Nucleus accumbens (tissue), 56 donors: ENCODE data around the gene TLE2.
A peak's percentile ranks its signal among the peaks of the same experiment; 100 is the strongest.
"Not testable (repeated sequence)": the region's sequence is repeated elsewhere in the genome, so short reads cannot be mapped to it uniquely, and the experiment has no call there.

ENCODE experiments used
- DNase-seq, 56 donors: peaks; one replicate each; lab custom pipeline; 2025; lab: John Stamatoyannopoulos, UW

Gene TLE2

GRCh38 chr19:2988568-2988967 lies 40.5 kb downstream of the TLE2 start:
- no peak for DNase-seq

DNA sequence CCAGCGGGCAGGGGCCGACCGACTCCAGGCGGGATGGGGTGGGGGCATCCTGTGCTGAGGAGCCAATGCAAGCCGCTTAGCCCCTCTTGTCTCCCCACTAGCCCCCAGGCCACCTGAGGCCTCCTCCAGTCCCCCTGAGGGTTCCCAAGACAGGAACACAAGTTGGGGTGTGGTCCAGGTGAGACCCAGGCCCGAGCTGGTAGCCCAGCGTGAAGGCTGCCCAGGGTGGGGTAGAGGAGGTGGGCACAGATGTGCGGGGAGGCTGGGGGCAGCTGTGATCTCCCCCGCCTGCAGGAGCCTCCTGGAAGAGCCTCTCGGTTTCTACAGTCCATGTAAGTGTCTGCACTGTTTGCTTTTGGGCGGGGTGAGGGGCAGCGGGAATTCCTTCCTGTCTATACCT lies 41.3 kb downstream of the TLE2 start:
- no peak for DNase-seq

DNA sequence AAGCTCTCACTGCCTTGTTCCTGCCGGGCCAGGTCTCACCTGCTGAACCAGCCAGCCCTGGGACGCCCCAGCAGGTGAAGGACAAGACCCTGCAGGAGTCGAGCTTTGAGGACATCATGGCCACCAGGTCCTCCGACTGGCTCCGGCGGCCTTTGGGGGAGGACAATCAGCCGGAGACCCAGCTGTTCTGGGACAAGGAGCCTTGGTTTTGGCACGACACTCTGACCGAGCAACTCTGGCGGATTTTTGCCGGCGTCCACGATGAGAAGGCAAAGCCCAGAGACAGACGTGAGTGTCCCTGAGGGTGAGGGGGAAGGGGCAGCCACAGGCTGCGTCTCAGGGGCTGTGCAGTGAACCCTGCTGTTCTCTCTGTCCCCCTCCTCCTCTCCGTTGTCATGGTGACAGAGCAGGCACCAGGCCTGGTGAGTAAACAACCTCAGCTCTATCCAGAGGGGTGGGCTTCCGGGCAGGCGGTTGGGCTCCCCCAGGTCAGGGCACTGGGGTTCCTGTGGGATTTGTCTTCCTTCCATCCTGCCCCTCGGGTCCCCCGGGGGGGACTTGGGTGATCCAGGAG lies 42.0 kb downstream of the TLE2 start:
- DNase-seq, result peak in 3 of 56 donors; percentile 5 to 19 (median 9)

DNA sequence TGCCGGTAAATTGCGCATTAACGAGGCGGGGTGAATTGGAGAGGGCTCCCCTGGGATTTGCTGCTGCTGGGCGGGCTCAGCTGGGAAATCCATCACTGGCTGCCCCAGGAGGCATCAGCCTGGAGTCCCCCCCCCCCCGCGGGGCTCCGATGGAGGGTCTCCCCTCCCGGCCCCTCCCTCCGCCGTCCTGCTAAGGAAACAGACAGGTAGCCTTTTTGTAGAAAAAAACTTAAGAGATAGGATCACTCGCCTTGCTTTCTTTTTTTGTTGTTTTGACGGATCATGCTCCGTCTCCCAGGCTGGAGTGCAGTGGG lies 44.9 kb downstream of the TLE2 start:
- peak in 1 of 56 donors; percentile 30 for DNase-seq

DNA sequence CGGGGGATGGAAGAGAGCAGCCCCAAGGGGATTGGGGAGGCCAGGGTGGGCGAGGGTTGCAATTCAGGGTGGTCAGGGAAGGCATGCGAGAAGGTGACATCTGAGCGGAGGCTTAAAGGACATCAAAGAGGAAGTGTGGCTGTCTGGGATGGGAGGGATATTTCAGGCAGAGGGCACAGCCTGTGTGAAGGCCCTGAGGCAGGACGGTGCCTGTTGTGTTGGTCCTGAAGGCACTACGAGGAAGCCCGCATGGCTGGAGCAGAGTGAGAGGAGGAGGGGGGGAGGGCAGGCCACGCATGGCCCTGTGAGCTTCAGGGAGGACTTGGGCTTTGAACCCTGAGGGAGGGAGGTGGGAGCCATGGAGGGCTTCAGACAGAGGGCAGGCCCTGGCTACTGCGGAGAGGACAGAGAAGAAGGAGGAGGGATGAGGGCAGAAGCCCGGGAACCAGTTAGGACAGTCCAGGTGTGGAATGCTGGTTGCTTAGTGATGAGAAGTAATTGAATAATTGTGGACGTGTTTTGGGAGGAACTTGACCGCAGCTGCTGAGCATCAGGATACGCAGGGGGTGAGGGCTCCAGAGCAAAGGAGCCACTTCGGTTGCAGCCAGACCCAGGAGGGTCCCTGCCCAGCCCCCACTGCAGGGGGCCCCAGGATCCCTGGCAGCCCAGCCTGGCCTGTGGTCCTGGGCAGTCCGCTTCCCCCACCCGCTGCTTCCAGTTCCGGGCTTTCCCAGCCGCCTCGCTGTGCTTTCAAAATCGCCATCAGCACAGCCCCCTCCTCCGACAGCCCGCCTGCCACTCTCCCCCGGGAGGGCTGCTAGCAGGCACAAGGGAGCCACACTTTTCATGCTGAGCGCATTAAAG lies 45.5 kb downstream of the TLE2 start:
- DNase-seq, result peak in 42 of 56 donors; percentile 1 to 66 (median 22)

GRCh38 chr19:2982983-2983350 lies 46.1 kb downstream of the TLE2 start:
- peak in 49 of 56 donors; percentile 5 to 81 (median 36) for DNase-seq

- DNase-seq, result no peak
Observed at GRCh38 chr19:2982561-2982960, 46.5 kb downstream of the TLE2 start.

DNA sequence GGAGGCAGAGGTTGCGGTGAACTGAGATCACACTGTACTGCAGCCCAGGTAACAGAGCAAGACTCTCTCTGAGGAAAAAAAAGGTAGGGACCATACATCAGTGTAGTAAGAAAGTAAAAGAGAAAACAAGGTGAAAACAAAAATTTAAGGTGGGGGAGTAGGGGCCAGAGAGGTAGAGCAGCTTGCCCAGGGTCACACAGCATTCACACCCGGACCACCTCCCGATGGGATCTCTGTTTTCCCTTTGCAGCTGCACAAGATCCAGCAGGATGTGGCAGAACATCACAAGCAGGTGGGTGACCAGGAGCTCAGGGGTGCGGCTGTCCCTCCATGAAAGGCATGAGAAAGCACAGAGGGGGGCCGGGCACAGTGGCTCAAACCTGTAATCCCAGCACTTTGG lies 47.2 kb downstream of the TLE2 start:
- DNase-seq, result no peak

GRCh38 chr19:2978772-2979171 lies 50.3 kb downstream of the TLE2 start:
- no peak for DNase-seq

DNA sequence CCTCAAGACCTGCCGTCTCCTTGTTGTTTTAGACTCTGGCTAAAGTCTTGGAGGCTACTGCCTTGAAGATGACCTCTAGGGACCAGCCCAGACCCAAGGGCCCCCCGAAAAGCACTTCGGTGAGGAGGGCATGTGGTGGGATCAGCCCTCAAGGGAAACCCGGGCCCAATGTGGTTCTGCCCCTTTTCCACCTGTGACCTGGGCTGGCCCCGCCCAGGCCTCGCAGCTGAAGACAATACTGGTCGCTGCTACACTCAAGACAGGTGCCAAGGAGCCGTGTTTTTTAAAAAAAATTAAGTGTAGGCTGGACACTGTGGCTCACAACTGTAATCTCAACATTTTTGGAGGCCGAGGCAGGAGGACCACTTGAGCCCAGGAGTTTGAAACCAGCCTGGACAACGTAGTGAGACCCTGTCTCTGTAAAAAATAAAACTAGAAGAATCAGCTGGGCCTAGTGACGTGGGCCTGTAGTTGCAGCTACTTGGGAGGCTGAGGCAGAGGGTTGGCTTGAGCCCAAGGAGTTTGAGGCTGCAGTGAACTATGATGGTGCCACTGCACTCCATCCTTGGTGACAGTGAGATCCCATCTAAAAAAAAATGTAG lies 50.8 kb downstream of the TLE2 start:
- DNase-seq, result no peak

DNA sequence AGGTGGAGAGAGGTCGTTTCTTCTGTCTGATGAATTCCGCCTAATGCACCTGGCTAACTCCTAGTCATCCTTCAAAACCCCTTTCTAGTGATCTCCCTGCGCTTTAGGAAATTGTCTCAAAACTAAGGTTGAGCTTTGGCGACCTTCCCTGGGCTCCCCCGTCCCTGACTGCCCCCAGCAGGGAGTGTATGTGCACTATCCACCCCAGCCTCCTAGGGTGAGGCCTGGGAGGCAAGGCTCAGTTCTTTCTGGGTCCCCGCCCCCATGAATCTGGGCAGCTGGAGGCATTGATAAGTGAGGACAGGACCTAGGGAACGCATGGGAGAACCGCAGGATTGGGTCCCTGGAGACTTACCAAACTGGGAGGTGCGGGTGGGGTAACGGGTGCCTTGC lies 51.3 kb downstream of the TLE2 start:
- DNase-seq, result no peak

- peak; percentile 30 to 94 (median 84) for DNase-seq
Observed at GRCh38 chr19:2977001-2977745, 51.9 kb downstream of the TLE2 start, which contains the start of gene TLE6. TLE6 (plus strand) TSS chr19:2977564; CDS start chr19:2978234, 670 bp downstream.

GRCh38 chr19:2976609-2977000 lies 52.5 kb downstream of the TLE2 start:
- no peak for DNase-seq

- DNase-seq, result no peak
Observed at GRCh38 chr19:2974342-2975041, 54.6 kb downstream of the TLE2 start.

DNA sequence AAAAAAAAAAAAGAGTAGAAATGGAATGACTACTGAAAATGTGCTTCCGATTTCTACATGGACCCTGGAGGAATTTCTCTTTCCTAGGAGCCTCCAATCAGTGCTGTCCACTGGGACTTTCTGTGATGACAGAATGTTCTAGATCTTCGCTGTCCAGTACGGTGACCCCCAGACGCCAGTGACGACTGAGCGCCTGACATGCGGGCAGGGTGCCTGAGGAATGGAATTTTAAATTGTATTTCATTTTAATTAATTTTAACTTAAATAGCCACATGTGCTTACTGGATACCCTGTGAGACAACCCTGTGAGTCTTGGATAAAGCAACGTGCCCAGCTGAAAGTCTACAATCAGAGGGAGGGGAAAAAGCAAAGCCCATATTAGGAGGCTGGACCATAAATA lies 55.9 kb downstream of the TLE2 start:
- DNase-seq, result no peak

DNA sequence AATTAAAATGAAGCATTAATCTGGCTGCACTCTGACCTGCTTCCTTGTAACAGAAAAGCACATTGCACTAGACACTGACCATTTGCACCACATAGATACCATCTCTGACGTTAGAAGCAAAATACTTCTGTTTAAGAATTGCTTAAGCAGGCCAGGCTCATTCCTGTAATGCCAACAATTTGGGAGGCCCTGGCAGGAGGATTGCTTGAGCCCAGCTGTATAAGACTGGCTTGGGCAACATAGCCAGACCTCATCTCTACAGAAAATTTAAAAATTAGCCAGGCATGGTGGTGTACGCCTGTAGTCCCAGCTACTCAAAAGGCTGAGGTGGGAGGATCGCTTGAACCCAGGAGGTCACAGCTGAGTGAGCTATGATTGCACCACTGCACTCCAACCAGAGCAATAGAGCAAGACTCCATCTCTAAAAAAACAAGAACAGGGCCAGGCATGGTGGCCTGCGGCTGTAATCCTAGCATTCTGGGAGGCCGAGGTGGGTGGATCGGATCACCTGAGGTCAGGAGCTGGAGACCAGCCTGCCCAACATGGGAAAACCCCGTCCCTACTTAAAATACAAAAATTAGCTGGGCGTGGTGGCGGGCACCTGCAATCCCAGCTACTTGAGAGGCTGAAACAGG lies 58.8 kb downstream of the TLE2 start:
- DNase-seq, result no peak

DNA sequence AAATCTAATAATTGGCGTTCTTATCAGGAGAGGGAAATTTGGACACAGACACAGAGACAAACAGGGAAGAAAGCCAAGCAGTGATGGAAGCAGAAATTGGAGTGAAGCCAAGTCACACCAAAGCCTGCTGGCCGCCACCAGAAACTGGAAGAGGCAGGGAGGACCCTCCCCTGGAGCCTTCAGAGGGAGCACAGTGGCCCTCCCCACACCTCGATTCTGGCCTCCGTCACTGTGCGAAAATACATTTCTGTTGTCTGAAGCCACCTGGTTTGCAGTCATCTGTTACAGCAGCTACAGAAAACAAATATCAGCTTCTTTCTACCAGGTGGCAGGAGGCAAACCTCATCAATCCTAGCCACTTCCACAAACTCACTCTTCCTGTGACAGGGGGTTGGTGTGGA lies 60.0 kb downstream of the TLE2 start:
- DNase-seq, result no peak

GRCh38 chr19:2967972-2968371 lies 61.1 kb downstream of the TLE2 start:
- DNase-seq, result no peak

DNA sequence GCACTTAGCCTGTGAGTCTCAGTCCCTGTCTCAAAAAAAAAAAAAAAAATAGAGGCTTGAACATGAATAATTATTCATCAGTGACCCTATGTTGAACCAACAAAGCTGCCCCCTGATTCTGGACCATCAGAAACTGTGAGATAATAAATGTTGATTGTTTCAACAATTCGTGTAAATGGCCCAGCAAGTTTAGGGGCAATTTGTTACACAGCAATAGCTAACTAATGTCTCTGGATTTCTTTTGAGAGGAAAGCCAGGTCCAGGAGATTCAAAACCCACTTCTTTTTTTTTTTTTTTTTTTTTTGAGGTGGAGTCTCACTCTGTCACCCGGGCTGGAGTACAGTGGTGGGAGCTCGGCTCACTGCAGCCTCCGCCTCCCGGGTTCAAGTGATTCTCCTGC lies 64.2 kb downstream of the TLE2 start:
- no peak for DNase-seq

DNA sequence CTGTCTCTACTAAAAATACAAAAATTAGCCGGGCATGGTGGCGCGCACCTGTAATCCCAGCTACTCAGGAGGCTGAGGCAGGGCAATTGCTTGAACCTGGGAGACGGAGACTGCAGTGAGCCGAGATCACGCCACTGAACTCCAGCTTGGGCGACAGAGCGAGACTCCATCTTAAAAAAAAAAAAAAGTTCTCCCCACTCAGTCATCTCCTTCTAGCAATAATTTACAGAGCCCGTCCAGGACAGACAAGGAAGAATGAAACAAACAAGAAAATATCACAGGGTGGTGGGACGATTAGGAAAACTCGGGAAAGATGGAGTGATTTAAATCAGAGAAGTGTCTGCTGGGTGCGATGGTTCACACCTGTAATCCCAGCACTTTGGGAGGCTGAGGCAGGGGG lies 65.4 kb downstream of the TLE2 start:
- DNase-seq, result not testable (repeated sequence)
